UCSD-AML1 (cell line): Measurements from ENCODE around the gene IFT52.

ENCODE experiments used
- DNase-seq: peaks from one replicate; lab custom pipeline; 2025; ENCODE audit not compliant: unreplicated experiment; lab: John Stamatoyannopoulos, UW

IFT52 gene

DNA sequence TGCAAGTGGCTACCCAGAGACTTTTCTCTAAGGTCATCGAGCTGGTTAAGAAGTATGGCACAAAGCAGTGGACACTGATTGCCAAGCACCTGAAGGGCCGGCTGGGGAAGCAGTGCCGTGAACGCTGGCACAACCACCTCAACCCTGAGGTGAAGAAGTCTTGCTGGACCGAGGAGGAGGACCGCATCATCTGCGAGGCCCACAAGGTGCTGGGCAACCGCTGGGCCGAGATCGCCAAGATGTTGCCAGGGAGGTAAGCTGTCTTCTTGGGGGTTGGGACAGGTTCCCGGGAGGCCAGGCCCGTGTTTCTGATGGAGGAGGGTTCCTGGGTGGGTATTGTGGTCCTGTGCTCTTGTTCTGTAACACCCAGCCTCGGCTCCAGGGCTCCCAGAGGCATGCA lies 96.1 kb downstream of the IFT52 start:
- no peak for DNase-seq

DNA sequence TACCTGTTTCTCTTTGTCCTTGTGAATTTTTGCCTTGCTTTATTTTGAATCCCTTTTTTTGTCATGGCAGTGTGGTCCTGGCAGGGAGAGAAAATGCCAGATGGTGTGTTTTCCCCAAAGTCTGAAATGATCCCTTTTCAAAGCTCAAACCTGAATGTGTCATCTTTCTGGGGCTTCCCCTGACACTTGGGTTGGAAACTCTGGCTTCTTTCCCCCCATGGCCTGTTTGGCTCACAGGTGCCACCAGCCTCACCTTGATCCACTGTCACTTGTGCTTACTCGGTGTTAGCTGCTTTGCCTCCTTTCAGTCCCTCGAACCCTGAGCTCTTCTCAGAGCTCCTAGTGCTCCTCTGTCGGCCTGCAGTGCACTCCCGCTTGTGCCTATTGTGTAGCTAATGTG lies 98.4 kb downstream of the IFT52 start:
- DNase-seq, result no peak

DNA sequence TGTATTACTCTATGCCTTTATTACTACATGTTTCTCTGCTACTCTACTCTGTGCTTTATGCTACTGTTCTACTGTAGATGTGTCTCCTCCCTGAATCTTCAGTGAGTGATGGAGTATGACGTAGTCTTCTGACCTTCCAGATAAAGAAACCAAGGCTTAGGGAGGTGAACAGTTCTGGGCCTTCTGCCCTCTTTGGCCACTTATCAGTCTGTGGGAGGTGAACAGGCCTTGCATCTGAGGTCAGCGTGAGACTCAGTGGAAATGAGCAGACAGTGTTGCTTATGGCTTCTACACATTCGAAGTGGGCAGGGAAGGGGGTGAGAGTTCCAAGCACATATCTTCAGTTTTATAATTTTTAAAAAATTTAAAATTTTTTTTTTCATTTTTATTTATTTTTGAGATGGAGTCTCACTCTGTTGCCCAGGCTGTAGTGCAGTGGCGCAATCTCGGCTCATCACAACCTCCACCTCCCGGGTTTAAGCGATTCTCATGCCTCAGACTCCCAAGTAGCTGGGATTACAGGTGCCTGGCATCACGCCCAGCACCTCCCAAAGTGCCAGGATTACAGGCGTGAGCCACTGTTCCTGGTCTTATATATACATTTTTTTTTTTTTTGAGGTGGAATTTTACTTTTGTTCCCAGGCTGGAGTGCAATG lies 100.3 kb downstream of the IFT52 start:
- no peak for DNase-seq

DNA sequence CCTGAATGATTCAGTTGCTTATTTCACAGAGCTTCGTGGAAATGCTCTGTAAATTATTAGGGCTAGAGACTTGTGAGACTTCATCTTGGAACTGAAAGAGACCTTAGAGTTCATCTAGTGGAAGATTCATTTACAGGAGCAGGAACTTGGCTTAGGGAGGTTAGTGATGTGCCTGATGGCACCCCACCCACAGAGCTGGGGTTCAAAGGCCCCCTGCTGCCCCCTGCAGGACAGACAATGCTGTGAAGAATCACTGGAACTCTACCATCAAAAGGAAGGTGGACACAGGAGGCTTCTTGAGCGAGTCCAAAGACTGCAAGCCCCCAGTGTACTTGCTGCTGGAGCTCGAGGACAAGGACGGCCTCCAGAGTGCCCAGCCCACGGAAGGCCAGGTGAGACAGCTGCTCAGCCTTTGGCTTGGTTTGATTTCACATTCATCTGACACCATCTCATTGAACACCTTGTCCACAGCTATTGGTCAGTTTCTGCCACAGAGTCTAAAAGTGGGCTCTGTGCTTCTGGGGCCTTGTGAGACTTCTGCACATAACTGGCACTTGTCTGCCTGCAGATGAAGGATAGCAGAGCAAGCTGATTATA lies 101.3 kb downstream of the IFT52 start:
- peak; percentile 60 for DNase-seq

DNA sequence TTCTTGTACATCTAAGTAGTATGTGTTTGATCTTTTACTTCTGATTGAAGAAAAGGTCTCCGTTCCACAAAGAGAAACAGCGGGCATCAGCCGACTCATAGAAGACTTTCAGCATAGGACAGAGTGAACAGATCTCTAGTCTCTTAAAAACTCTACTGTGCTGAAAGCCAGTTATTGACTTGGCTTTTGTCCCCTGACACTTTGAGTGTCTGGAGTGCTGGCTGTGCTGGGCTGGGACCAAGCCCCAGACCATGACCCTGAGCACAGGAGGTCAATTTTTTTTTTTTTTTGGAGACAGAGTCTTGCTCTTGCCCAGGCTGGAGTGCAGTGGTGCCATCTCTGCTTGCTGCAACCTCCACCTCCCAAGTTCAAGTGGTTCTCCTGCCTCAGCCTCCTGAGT lies 104.0 kb downstream of the IFT52 start:
- DNase-seq, result no peak

DNA sequence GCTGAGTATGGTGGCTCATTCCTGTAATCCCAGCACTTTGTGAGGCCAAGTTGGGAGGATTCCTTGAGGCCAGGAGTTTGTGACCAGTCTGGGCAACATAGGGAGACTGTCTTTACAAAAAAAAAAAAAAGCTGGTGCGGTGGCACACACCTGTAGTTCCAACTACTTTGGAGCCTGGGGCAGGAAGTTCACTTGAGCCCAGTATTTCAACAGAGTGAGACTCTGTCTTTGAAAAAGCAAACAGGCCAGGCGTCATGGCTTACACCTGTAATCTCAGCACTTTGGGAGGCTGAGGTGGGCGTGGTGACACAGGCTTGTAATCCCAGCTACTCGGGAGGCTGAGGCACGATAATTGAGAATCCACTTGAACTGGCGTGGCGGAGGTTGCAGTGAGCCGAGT lies 104.8 kb downstream of the IFT52 start:
- DNase-seq, result no peak
